ENCODE data around the gene PPP1R1C. TPM values are rescaled to one million over a fixed set of nuclear protein-coding genes. Genes with fewer than 3 reads are reported as not detected.

Gene PPP1R1C
- total RNA-seq, 6 experiments from 2014 or later: 0.31 to 0.48 (median 0.39) TPM; not detected in 2

- peak overlapping the region; percentile 58 for H3K27ac Mint-ChIP-seq
- no peak for TF ChIP-seq CTCF (IDR thresholded peaks at IDR 0.05)
- H3K4me1 Mint-ChIP-seq (ENCODE audit: low read depth): peaks cover 59% of the 10 kb centered on the region
- H3K36me3 Mint-ChIP-seq (ENCODE audit: low read depth): peaks cover 5% of the 10 kb centered on the region; the same call in 1 of the 2 replicates
- DNase-seq: peak; percentile 18
- peaks cover 1% of the 10 kb centered on the region; the same call in 1 of the 2 replicates for H3K27me3 Mint-ChIP-seq (ENCODE audit: insufficient read depth)
- no peaks in the 10 kb centered on the region for H3K9me3 Mint-ChIP-seq
- H3K4me3 Mint-ChIP-seq: peak overlapping the region; percentile 32
Measured at GRCh38 chr2:182077023-182077422, 91.4 kb downstream of the PPP1R1C start.

- Mint-ChIP-seq H3K27me3 (ENCODE audit: insufficient read depth) (peaks cover 1% of the 10 kb centered on the region; the same call in 1 of the 2 replicates), H3K4me1 (ENCODE audit: low read depth) (peaks cover 59% of the 10 kb centered on the region), H3K4me3 (peak overlapping the region; percentile 39), H3K36me3 (ENCODE audit: low read depth) (peaks cover 5% of the 10 kb centered on the region; the same call in 1 of the 2 replicates), H3K27ac (peak overlapping the region; percentile 58), H3K9me3 (no peaks in the 10 kb centered on the region)
- TF ChIP-seq CTCF (IDR thresholded peaks at IDR 0.05): peak; percentile 92
- DNase-seq: peak; percentile 97
Measured at GRCh38 chr2:182077448-182078142, 91.9 kb downstream of the PPP1R1C start.

DNA sequence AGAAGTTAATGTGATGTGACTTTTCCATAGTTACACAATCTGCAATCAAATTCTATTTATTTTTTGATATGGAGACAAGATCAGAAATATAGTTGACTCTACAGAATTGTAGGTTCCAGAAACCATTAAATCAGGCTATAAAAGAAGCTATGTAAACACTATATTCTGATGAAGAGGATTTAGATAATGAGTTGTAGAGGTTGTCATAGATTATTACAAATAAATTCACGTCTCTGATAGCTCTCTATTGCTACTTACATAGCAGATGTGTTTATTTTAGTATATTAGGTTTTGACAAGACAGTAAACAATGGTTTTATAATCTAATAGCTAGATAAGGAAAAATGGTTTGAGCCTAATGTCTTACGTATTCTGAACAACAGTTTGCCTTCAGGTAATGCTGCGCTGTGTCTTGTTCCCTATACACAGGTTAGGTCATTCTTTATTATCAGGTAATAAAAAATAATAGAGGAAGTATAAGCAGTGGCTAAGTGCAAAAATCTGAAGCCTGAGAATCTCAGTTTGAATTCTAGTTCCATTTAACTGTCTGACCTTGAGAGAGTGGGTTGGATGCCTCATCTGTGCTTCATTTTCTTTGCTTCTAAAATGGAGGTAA lies 93.4 kb downstream of the PPP1R1C start:
- no peaks in the 10 kb centered on the region for H3K9me3 Mint-ChIP-seq
- peaks cover 54% of the 10 kb centered on the region for H3K4me1 Mint-ChIP-seq (ENCODE audit: low read depth)
- TF ChIP-seq CTCF (IDR thresholded peaks at IDR 0.05): no peak
- no peaks in the 10 kb centered on the region for H3K36me3 Mint-ChIP-seq (ENCODE audit: low read depth)
- H3K4me3 Mint-ChIP-seq: no peak overlapping the region
- H3K27ac Mint-ChIP-seq: no peak overlapping the region
- DNase-seq: no peak
- no peaks in the 10 kb centered on the region for H3K27me3 Mint-ChIP-seq (ENCODE audit: insufficient read depth)

GRCh38 chr2:182080493-182080892 lies 94.8 kb downstream of the PPP1R1C start:
- H3K27me3 Mint-ChIP-seq (ENCODE audit: insufficient read depth): no peaks in the 10 kb centered on the region
- H3K27ac Mint-ChIP-seq: no peak overlapping the region
- H3K4me3 Mint-ChIP-seq: no peak overlapping the region
- TF ChIP-seq CTCF (IDR thresholded peaks at IDR 0.05): no peak
- no peaks in the 10 kb centered on the region for H3K36me3 Mint-ChIP-seq (ENCODE audit: low read depth)
- H3K4me1 Mint-ChIP-seq (ENCODE audit: low read depth): peaks cover 59% of the 10 kb centered on the region
- DNase-seq: no peak
- no peaks in the 10 kb centered on the region for H3K9me3 Mint-ChIP-seq

DNA sequence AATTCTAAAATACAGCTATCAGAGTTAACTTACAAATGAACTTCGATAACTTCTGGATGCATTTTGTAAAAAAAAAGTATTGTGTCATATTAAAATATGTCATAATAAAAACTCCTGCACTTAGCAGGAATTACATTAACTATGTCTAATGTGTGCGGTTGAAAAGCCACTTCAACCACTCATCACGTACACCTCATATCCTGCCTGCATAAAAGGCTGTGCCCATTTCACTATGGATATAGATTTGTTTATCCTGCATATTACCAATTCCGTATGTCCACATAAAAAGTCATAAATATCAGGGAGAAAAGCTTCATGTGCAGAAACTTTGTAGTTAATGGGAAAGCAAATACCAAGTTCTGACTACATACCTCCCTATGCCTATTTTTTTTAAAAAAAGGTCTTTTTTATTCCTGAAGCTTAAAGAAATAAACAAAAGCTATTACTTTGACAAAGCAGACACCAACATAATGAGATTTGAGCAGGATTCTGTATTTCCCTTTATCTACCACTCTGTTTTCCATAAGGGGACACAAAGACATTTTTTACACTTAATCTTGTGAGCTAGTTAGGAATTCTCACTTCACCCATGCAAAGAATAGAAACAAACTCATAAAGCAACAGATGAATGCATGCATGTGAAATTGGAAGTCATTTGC lies 96.1 kb downstream of the PPP1R1C start:
- H3K27me3 Mint-ChIP-seq (ENCODE audit: insufficient read depth): no peaks in the 10 kb centered on the region
- TF ChIP-seq CTCF (IDR thresholded peaks at IDR 0.05): no peak
- no peaks in the 10 kb centered on the region for H3K36me3 Mint-ChIP-seq (ENCODE audit: low read depth)
- no peak for DNase-seq
- H3K4me1 Mint-ChIP-seq (ENCODE audit: low read depth): peaks cover 52% of the 10 kb centered on the region
- H3K27ac Mint-ChIP-seq: no peak overlapping the region
- H3K9me3 Mint-ChIP-seq: no peaks in the 10 kb centered on the region
- no peak overlapping the region for H3K4me3 Mint-ChIP-seq
